HEK293 (cell line): ENCODE results near the gene STON2.

ENCODE experiments used
- EGR2 ChIP-seq: fragments of 450-650 bp; formaldehyde crosslinking; IDR thresholded peaks from 2 replicates; pipeline ENCODE4 v1.5.1; 2016; ENCODE audit warnings: low read depth, missing biosample characterization, missing genetic modification characterization
- GLIS1 ChIP-seq: fragments of 450-650 bp; formaldehyde crosslinking; IDR thresholded peaks from 2 replicates; pipeline ENCODE4 v1.5.1; 2016; ENCODE audit warnings: missing biosample characterization, missing genetic modification characterization
- KLF10 ChIP-seq: fragments of 450-650 bp; IDR thresholded peaks from 2 replicates; pipeline ENCODE4 v1.5.1; 2018; ENCODE audit warnings: missing biosample characterization, mild to moderate bottlenecking, missing genetic modification characterization
- KLF16 ChIP-seq: fragments of 450-650 bp; formaldehyde crosslinking; IDR thresholded peaks from 2 replicates; pipeline ENCODE4 v1.5.1; 2017; ENCODE audit warnings: missing biosample characterization, missing genetic modification characterization
- KLF9 ChIP-seq: fragments of 450-650 bp; formaldehyde crosslinking; IDR thresholded peaks from 2 replicates; pipeline ENCODE4 v1.5.1; 2016; ENCODE audit warnings: missing biosample characterization, missing genetic modification characterization, low read depth
- SETDB1 ChIP-seq: IDR thresholded peaks from one replicate; pipeline ENCODE4 v1.6.1; 2017; ENCODE audit warnings: mild to moderate bottlenecking, low read length, moderate library complexity, mixed read lengths; ENCODE audit not compliant: insufficient read length
- SP2 ChIP-seq: fragments of 450-650 bp; formaldehyde crosslinking; IDR thresholded peaks from 2 replicates; pipeline ENCODE4 v1.5.1; 2016; ENCODE audit warnings: missing biosample characterization, missing genetic modification characterization
- SP3 ChIP-seq: fragments of 450-650 bp; formaldehyde crosslinking; IDR thresholded peaks from 2 replicates; pipeline ENCODE4 v1.5.1; 2016; ENCODE audit warnings: missing biosample characterization, missing genetic modification characterization
- ZBTB8A ChIP-seq: fragments of 450-650 bp; formaldehyde crosslinking; IDR thresholded peaks from 2 replicates; pipeline ENCODE4 v1.5.1; 2016; ENCODE audit warnings: missing biosample characterization, missing genetic modification characterization
- ZEB2 ChIP-seq: fragments of 450-650 bp; formaldehyde crosslinking; IDR thresholded peaks from 2 replicates; pipeline ENCODE4 v1.5.1; 2016; ENCODE audit warnings: missing biosample characterization, missing genetic modification characterization
- ZNF10 ChIP-seq: fragments of 450-650 bp; formaldehyde crosslinking; IDR thresholded peaks from 2 replicates; pipeline ENCODE4 v1.5.1; 2017; ENCODE audit warnings: missing biosample characterization, missing genetic modification characterization
- ZNF138 ChIP-seq: fragments of 450-650 bp; formaldehyde crosslinking; IDR thresholded peaks from 2 replicates; pipeline ENCODE4 v1.5.1; 2016; ENCODE audit warnings: missing biosample characterization, missing genetic modification characterization, borderline replicate concordance
- ZNF140 ChIP-seq: fragments of 450-650 bp; formaldehyde crosslinking; IDR thresholded peaks from 2 replicates; pipeline ENCODE4 v1.5.1; 2016; ENCODE audit warnings: missing biosample characterization, missing genetic modification characterization
- ZNF146 ChIP-seq: fragments of 450-650 bp; formaldehyde crosslinking; IDR thresholded peaks from 2 replicates; pipeline ENCODE4 v1.5.1; 2016; ENCODE audit warnings: missing biosample characterization, missing genetic modification characterization
- ZNF2 ChIP-seq: fragments of 450-650 bp; formaldehyde crosslinking; IDR thresholded peaks from 2 replicates; pipeline ENCODE4 v1.5.1; 2016; ENCODE audit warnings: missing biosample characterization, missing genetic modification characterization
- ZNF24 ChIP-seq: fragments of 450-650 bp; formaldehyde crosslinking; IDR thresholded peaks from 2 replicates; pipeline ENCODE4 v1.5.1; 2016; ENCODE audit warnings: missing biosample characterization, missing genetic modification characterization
- ZNF335 ChIP-seq: fragments of 450-650 bp; formaldehyde crosslinking; conservative IDR thresholded peaks from 2 replicates; pipeline ENCODE4 v1.5.1; 2016; ENCODE audit warnings: missing biosample characterization, missing genetic modification characterization
- ZNF391 ChIP-seq: fragments of 450-650 bp; formaldehyde crosslinking; IDR thresholded peaks from 2 replicates; pipeline ENCODE4 v1.5.1; 2016; ENCODE audit warnings: low read depth, missing biosample characterization, missing genetic modification characterization, borderline replicate concordance
- ZNF501 ChIP-seq: fragments of 450-650 bp; formaldehyde crosslinking; IDR thresholded peaks from 2 replicates; pipeline ENCODE4 v1.5.1; 2016; ENCODE audit warnings: missing biosample characterization, missing genetic modification characterization
- ZNF510 ChIP-seq: fragments of 450-650 bp; formaldehyde crosslinking; IDR thresholded peaks from 2 replicates; pipeline ENCODE4 v1.5.1; 2018; ENCODE audit warnings: mild to moderate bottlenecking, missing genetic modification characterization, missing biosample characterization; ENCODE audit not compliant: insufficient replicate concordance
- ZNF529 ChIP-seq: fragments of 450-650 bp; formaldehyde crosslinking; IDR thresholded peaks from 2 replicates; pipeline ENCODE4 v1.5.1; 2017; ENCODE audit warnings: missing genetic modification characterization, missing biosample characterization; ENCODE audit not compliant: insufficient replicate concordance
- ZNF549 ChIP-seq: fragments of 450-650 bp; IDR thresholded peaks from 2 replicates; pipeline ENCODE4 v1.5.1; 2018; ENCODE audit warnings: missing biosample characterization, missing genetic modification characterization, mild to moderate bottlenecking, inconsistent platforms, moderate library complexity
- ZNF596 ChIP-seq: fragments of 450-650 bp; IDR thresholded peaks from 2 replicates; pipeline ENCODE4 v1.5.0; 2018; ENCODE audit warnings: missing biosample characterization, mild to moderate bottlenecking, missing genetic modification characterization, moderate library complexity
- ZNF600 ChIP-seq: fragments of 450-650 bp; formaldehyde crosslinking; IDR thresholded peaks from 2 replicates; pipeline ENCODE4 v1.5.1; 2016; ENCODE audit warnings: missing biosample characterization, missing genetic modification characterization
- ZNF610 ChIP-seq: fragments of 450-650 bp; formaldehyde crosslinking; IDR thresholded peaks from 2 replicates; pipeline ENCODE4 v1.5.1; 2016; ENCODE audit warnings: missing biosample characterization, missing genetic modification characterization, borderline replicate concordance
- ZNF621 ChIP-seq: fragments of 450-650 bp; formaldehyde crosslinking; IDR thresholded peaks from 2 replicates; pipeline ENCODE4 v1.5.1; 2017; ENCODE audit warnings: missing biosample characterization, missing genetic modification characterization
- ZNF654 ChIP-seq: fragments of 450-650 bp; formaldehyde crosslinking; IDR thresholded peaks from 2 replicates; pipeline ENCODE4 v1.5.1; 2016; ENCODE audit warnings: low read depth, missing biosample characterization, missing genetic modification characterization
- ZNF830 ChIP-seq: fragments of 450-650 bp; IDR thresholded peaks from 2 replicates; pipeline ENCODE4 v1.5.0; 2018; ENCODE audit warnings: missing biosample characterization, missing genetic modification characterization, low read depth, mild to moderate bottlenecking, moderate library complexity
- ZSCAN30 ChIP-seq: fragments of 450-650 bp; IDR thresholded peaks from 2 replicates; pipeline ENCODE4 v1.5.1; 2018; ENCODE audit warnings: missing biosample characterization, mild to moderate bottlenecking, missing genetic modification characterization, moderate library complexity
- ZXDB ChIP-seq: fragments of 450-650 bp; formaldehyde crosslinking; IDR thresholded peaks from 2 replicates; pipeline ENCODE4 v1.5.1; 2016; ENCODE audit warnings: missing biosample characterization, missing genetic modification characterization
- TF ChIP-seq, protein P1 (sequence below): IDR thresholded peaks from 2 replicates; pipeline ENCODE4 v1.6.1; 2011; ENCODE audit warnings: mild to moderate bottlenecking, low read depth, low read length, borderline replicate concordance
- TF ChIP-seq, protein P2 (sequence below): sonication (generic); formaldehyde crosslinking; IDR thresholded peaks from 2 replicates; pipeline ENCODE4 v1.8.1; 2022; ENCODE audit warnings: mild to moderate bottlenecking, moderate library complexity, missing genetic modification reagents
- TF ChIP-seq, protein P3 (sequence below): fragments of 450-650 bp; formaldehyde crosslinking; IDR thresholded peaks from 2 replicates; pipeline ENCODE4 v1.5.1; 2016; ENCODE audit warnings: missing biosample characterization, missing genetic modification characterization
- TF ChIP-seq, protein P4 (sequence below): fragments of 450-650 bp; formaldehyde crosslinking; IDR thresholded peaks from 2 replicates; pipeline ENCODE4 v1.5.1; 2017; ENCODE audit warnings: missing biosample characterization, missing genetic modification characterization
- TF ChIP-seq, protein P5 (sequence below): fragments of 450-650 bp; formaldehyde crosslinking; IDR thresholded peaks from 2 replicates; pipeline ENCODE4 v1.5.1; 2016; ENCODE audit warnings: missing biosample characterization, missing genetic modification characterization

The STON2 gene

DNA sequence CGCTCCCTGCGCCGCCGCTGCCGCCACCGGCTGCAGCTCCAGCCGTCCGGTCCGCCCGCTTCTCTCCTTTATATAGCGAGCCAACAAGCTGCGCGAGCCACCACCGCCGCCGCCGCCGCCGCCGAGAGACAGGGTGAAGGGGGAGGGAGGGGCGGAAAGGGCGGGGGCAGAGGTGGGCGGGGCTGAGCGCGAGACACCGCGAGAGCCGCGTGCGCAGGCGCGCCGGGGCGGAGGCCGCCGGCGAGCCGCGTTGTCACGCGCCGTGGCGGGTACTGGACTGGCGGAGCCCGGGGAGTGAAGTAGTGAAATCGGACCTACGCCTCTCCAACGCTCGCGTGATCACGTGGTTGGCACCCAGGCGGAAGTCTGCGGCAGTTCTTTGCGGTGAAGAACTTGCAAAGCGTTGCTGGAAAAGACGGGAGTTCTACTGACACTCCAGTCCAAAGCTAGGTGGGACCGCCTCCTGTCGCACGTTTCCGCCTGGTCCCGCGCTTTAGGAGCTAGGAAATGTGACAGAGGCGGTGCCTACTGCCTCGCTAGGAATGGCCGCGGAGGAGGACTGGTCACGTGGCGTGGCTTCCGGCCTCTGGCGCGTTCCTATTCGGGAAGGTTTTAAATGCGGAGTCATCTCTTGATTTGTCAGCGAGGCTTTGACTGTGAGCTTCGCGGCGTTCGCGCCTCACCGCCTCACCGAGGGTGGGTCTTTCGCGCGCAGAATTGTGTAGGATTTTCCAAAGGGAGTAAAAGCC lies 179.1 kb downstream of the STON2 start, which contains the start of gene GTF2A1 (continued):
- TF ChIP-seq ZNF335 (tag by site-specific recombination): 0 out of 2 replicates have a peak, but pooled peaks have one; percentile 12
- no peak for TF ChIP-seq ZNF621 (tag by site-specific recombination)
- peak; percentile 24 for TF ChIP-seq ZNF2 (tag by site-specific recombination)
- 0 out of 2 replicates have a peak, but pooled peaks have one; percentile 15 for TF ChIP-seq ZNF10 (tag by site-specific recombination)
- peak; percentile 67 for TF ChIP-seq SP3 (tag by site-specific recombination)
- peak; percentile 40 for TF ChIP-seq GLIS1
- TF ChIP-seq ZNF138: no peak
- peak; percentile 57; the same call in 1 of the 2 replicates for TF ChIP-seq ZNF501 (tag by site-specific recombination)
- no peak for TF ChIP-seq ZNF600
- no peak for TF ChIP-seq ZNF654 (tag by site-specific recombination)
- peak; percentile 18 for TF ChIP-seq KLF9 (tag by site-specific recombination)
- peak; percentile 84 for TF ChIP-seq SP2 (tag by site-specific recombination)
- TF ChIP-seq ZNF391 (tag by site-specific recombination): peak; percentile 83; the same call in 1 of the 2 replicates
- TF ChIP-seq, protein P1, sequence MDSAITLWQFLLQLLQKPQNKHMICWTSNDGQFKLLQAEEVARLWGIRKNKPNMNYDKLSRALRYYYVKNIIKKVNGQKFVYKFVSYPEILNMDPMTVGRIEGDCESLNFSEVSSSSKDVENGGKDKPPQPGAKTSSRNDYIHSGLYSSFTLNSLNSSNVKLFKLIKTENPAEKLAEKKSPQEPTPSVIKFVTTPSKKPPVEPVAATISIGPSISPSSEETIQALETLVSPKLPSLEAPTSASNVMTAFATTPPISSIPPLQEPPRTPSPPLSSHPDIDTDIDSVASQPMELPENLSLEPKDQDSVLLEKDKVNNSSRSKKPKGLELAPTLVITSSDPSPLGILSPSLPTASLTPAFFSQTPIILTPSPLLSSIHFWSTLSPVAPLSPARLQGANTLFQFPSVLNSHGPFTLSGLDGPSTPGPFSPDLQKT: peak; percentile 92
- TF ChIP-seq, protein P2, sequence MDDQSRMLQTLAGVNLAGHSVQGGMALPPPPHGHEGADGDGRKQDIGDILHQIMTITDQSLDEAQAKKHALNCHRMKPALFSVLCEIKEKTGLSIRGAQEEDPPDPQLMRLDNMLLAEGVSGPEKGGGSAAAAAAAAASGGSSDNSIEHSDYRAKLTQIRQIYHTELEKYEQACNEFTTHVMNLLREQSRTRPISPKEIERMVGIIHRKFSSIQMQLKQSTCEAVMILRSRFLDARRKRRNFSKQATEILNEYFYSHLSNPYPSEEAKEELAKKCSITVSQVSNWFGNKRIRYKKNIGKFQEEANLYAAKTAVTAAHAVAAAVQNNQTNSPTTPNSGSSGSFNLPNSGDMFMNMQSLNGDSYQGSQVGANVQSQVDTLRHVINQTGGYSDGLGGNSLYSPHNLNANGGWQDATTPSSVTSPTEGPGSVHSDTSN: peak; percentile 64; the same call in 1 of the 2 replicates
- peak; percentile 27; the same call in 1 of the 2 replicates for TF ChIP-seq ZNF610 (tag by site-specific recombination)
- no peak for TF ChIP-seq ZNF510
- TF ChIP-seq, protein P3, sequence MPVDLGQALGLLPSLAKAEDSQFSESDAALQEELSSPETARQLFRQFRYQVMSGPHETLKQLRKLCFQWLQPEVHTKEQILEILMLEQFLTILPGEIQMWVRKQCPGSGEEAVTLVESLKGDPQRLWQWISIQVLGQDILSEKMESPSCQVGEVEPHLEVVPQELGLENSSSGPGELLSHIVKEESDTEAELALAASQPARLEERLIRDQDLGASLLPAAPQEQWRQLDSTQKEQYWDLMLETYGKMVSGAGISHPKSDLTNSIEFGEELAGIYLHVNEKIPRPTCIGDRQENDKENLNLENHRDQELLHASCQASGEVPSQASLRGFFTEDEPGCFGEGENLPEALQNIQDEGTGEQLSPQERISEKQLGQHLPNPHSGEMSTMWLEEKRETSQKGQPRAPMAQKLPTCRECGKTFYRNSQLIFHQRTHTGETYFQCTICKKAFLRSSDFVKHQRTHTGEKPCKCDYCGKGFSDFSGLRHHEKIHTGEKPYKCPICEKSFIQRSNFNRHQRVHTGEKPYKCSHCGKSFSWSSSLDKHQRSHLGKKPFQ (tag by site-specific recombination): no peak
- TF ChIP-seq KLF10 (tag by site-specific recombination): no peak
- TF ChIP-seq ZNF24: peak; percentile 99
- TF ChIP-seq EGR2: 0 out of 2 replicates have a peak, but pooled peaks have one; percentile 16
- no peak for TF ChIP-seq ZNF529 (tag by site-specific recombination)
- TF ChIP-seq ZXDB (tag by site-specific recombination): peak; percentile 85
- TF ChIP-seq SETDB1: peak; percentile 73
- no peak for TF ChIP-seq ZNF596 (tag by site-specific recombination)
- TF ChIP-seq, protein P4, sequence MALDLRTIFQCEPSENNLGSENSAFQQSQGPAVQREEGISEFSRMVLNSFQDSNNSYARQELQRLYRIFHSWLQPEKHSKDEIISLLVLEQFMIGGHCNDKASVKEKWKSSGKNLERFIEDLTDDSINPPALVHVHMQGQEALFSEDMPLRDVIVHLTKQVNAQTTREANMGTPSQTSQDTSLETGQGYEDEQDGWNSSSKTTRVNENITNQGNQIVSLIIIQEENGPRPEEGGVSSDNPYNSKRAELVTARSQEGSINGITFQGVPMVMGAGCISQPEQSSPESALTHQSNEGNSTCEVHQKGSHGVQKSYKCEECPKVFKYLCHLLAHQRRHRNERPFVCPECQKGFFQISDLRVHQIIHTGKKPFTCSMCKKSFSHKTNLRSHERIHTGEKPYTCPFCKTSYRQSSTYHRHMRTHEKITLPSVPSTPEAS (tag by site-specific recombination): 0 out of 2 replicates have a peak, but pooled peaks have one; percentile 8
- no peak for TF ChIP-seq ZNF830 (tag by site-specific recombination)
- TF ChIP-seq ZNF140 (tag by site-specific recombination): no peak
- TF ChIP-seq, protein P5, sequence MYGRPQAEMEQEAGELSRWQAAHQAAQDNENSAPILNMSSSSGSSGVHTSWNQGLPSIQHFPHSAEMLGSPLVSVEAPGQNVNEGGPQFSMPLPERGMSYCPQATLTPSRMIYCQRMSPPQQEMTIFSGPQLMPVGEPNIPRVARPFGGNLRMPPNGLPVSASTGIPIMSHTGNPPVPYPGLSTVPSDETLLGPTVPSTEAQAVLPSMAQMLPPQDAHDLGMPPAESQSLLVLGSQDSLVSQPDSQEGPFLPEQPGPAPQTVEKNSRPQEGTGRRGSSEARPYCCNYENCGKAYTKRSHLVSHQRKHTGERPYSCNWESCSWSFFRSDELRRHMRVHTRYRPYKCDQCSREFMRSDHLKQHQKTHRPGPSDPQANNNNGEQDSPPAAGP (tag by site-specific recombination): peak; percentile 84
- peak; percentile 56; the same call in 1 of the 2 replicates for TF ChIP-seq ZSCAN30 (tag by site-specific recombination)
- TF ChIP-seq KLF16 (tag by site-specific recombination): peak; percentile 83
- TF ChIP-seq ZNF549 (tag by site-specific recombination): no peak
- 0 out of 2 replicates have a peak, but pooled peaks have one; percentile 6 for TF ChIP-seq ZNF146 (tag by site-specific recombination)
- TF ChIP-seq ZBTB8A (tag by site-specific recombination): peak; percentile 50
- TF ChIP-seq ZEB2 (tag by site-specific recombination): peak; percentile 90
